DND-41 (cell line): Measurements from ENCODE around the gene NME7.

Experiments
- ATAC-seq: fragments of 200-7000 bp; cut with Tn5 transposase; 3 replicates; pipeline ENCODE4 v1.9.1; 2021; ENCODE audit warnings: low read depth; ENCODE audit not compliant: insufficient read depth
- DNase-seq: peaks from one replicate; pipeline ENCODE4 v3.0.0-alpha.2; 2020
- H2AFZ ChIP-seq: 2 replicates; pipeline ENCODE4 v1.6.0; 2012; ENCODE audit warnings: low read depth, low read length
- H3K27ac ChIP-seq: 2 replicates; pipeline ENCODE4 v1.5.1; 2012; ENCODE audit warnings: low read length, inconsistent platforms
- H3K27me3 ChIP-seq: fragments of 200-600 bp; sonication (generic); 2 replicates; pipeline ENCODE4 v1.6.0; 2012; ENCODE audit warnings: low read length, mild to moderate bottlenecking, inconsistent platforms; ENCODE audit not compliant: insufficient read depth, poor library complexity
- H3K36me3 ChIP-seq: 2 replicates; pipeline ENCODE4 v1.5.1; 2012; ENCODE audit warnings: low read length, inconsistent platforms; ENCODE audit not compliant: insufficient read depth
- H3K4me1 ChIP-seq: 2 replicates; pipeline ENCODE4 v1.5.1; 2012; ENCODE audit warnings: mild to moderate bottlenecking, low read length; ENCODE audit not compliant: insufficient read depth
- H3K4me2 ChIP-seq: 2 replicates; pipeline ENCODE4 v1.6.0; 2012; ENCODE audit warnings: mild to moderate bottlenecking, moderate library complexity, low read length, inconsistent platforms; ENCODE audit not compliant: insufficient read depth
- H3K4me3 ChIP-seq, 2 experiments: fragments of 200-600 bp in 1 of 2; shearing (Covaris generic) in 1 of 2; 2 replicates each; pipeline ENCODE4 v1.5.1; 2012 to 2016; ENCODE audit warnings: inconsistent platforms in 2 of 2, low read length in 2 of 2, mild to moderate bottlenecking in 2 of 2, low read depth in 1 of 2, moderate library complexity in 1 of 2
- H3K79me2 ChIP-seq: 2 replicates; pipeline ENCODE4 v1.6.0; 2012; ENCODE audit warnings: low read length, inconsistent platforms; ENCODE audit not compliant: insufficient read depth
- H3K9ac ChIP-seq: 2 replicates; pipeline ENCODE4 v1.6.0; 2012; ENCODE audit warnings: low read depth, mild to moderate bottlenecking, inconsistent platforms, low read length, moderate library complexity
- H3K9me3 ChIP-seq: 2 replicates; pipeline ENCODE4 v1.5.1; 2012; ENCODE audit warnings: low read length, moderate library complexity, mild to moderate bottlenecking, inconsistent platforms; ENCODE audit not compliant: insufficient read depth, severe bottlenecking
- H4K20me1 ChIP-seq: 2 replicates; pipeline ENCODE4 v1.6.0; 2012; ENCODE audit warnings: low read length; ENCODE audit not compliant: insufficient read depth
- CTCF ChIP-seq: IDR thresholded peaks from 2 replicates; pipeline ENCODE4 v1.5.1; 2012; ENCODE audit warnings: borderline replicate concordance, low read length, moderate library complexity, mild to moderate bottlenecking; ENCODE audit not compliant: poor library complexity, severe bottlenecking; ENCODE audit errors: extremely low read depth
- EZH2 ChIP-seq: IDR thresholded peaks from 3 replicates; pipeline ENCODE4 v1.6.1; 2012; ENCODE audit warnings: borderline replicate concordance, low read depth, mild to moderate bottlenecking, moderate library complexity, low read length, inconsistent platforms; ENCODE audit not compliant: severe bottlenecking

The NME7 gene

DNA sequence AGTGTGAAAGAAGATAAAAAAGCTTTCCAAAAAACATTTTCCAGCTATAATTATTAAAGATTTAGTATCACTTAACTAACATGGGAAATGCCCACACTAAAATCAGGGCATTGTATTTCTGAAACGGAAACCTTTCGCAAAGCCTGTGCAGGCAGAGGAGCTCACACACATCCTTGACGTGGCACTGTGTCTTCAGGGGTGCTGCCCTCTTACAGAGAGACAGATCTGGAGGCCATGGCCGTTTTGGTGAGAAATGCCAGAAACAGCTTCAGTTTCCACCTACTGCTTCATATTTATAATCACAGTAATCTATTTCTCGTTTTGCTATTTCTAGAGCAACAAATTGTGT is 234.4 kb downstream of the NME7 start:
- Histone ChIP-seq H3K9me3 (no peaks in the 10 kb centered on the region), H3K4me2 (no peak overlapping the region), H3K79me2 (no peaks in the 10 kb centered on the region), H3K4me1 (no peaks in the 10 kb centered on the region), H3K9ac (no peak overlapping the region), H3K27me3 (no peaks in the 10 kb centered on the region), H3K4me3 (no peak overlapping the region), H3K27ac (no peak overlapping the region), H4K20me1 (no peaks in the 10 kb centered on the region), H3K36me3 (peaks cover 13% of the 10 kb centered on the region), H2AFZ (no peak overlapping the region)
- ATAC-seq, result no peak
- no peak for DNase-seq
- TF ChIP-seq EZH2 (no peak), CTCF (no peak)

DNA sequence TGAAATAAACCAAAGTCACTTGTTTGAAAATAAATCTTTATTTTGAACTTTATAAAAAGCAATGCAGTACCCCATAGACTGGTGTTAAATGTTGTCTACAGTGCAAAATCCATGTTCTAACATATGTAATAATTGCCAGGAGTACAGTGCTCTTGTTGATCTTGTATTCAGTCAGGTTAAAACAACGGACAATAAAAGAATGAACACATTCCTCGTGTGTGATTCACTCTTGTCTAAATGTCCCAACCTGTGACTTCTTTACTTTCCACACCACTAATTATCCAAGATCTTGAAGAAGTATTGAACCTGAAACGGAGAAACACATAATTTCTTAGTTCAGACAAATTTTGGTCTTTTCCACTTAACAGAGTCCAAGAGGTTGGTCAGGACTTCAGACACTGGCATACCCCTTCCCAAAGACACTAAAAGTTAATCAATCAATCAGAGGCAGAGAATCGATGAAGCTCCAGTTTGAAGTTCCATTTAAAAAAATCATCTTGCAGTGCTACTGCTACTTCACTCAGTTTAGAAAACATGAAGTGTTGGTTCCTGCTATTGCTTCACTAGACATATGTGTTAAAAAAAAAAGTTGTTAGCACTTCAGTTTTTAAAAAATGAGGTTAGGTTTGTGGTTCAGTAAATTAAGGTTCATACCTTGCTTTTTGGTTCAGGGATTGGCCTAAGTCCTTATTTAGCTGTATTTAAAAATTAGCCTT is 234.9 kb downstream of the NME7 start:
- ATAC-seq, result no peak
- no peak overlapping the region for H3K4me2 ChIP-seq

GRCh38 chr1:169130683-169131082 is 236.9 kb downstream of the NME7 start:
- Histone ChIP-seq H3K4me2 (no peak overlapping the region), H3K36me3 (peaks cover 18% of the 10 kb centered on the region), H3K9me3 (no peaks in the 10 kb centered on the region), H3K79me2 (no peaks in the 10 kb centered on the region), H3K27ac (no peak overlapping the region), H3K4me1 (no peaks in the 10 kb centered on the region), H3K4me3 (no peak overlapping the region), H2AFZ (no peak overlapping the region), H4K20me1 (no peaks in the 10 kb centered on the region), H3K27me3 (no peaks in the 10 kb centered on the region), H3K9ac (no peak overlapping the region)
- no peak for TF ChIP-seq CTCF
- no peak for TF ChIP-seq EZH2
- no peak for DNase-seq
- no peak for ATAC-seq

More for the DNA sequence above, 234.9 kb downstream of the NME7 start:
- no peak for TF ChIP-seq CTCF
- no peak for TF ChIP-seq EZH2
- no peak overlapping the region for H2AFZ ChIP-seq
- peaks cover 13% of the 10 kb centered on the region for H3K36me3 ChIP-seq
- H4K20me1 ChIP-seq, result no peaks in the 10 kb centered on the region
- no peak overlapping the region for H3K27ac ChIP-seq
- H3K27me3 ChIP-seq, result no peaks in the 10 kb centered on the region
- H3K79me2 ChIP-seq, result no peaks in the 10 kb centered on the region
- no peak for DNase-seq
- no peak overlapping the region for H3K9ac ChIP-seq
- H3K4me3 ChIP-seq, result no peak overlapping the region
- H3K9me3 ChIP-seq, result no peaks in the 10 kb centered on the region
- no peaks in the 10 kb centered on the region for H3K4me1 ChIP-seq
